GM19467 (cell line): ENCODE results near the gene ATP2B1.

Experiments
- ATAC-seq: cut with Tn5 transposase; IDR thresholded peaks from one replicate; pipeline ENCODE4 v1.9.1; 2021; ENCODE audit warnings: mild to moderate bottlenecking, moderate library complexity; ENCODE audit not compliant: unreplicated experiment

Gene ATP2B1

GRCh38 chr12:89694542-89694941 is 14.1 kb downstream of the ATP2B1 start:
- ATAC-seq = no peak

- no peak for ATAC-seq
Observed at GRCh38 chr12:89693639-89694202, 14.9 kb downstream of the ATP2B1 start.

- no peak for ATAC-seq
Observed at GRCh38 chr12:89692439-89692838, 16.2 kb downstream of the ATP2B1 start.

GRCh38 chr12:89691659-89692058 is 17.0 kb downstream of the ATP2B1 start:
- no peak for ATAC-seq

- no peak for ATAC-seq
Observed at GRCh38 chr12:89690925-89691324, 17.7 kb downstream of the ATP2B1 start.

GRCh38 chr12:89689306-89689705 is 19.3 kb downstream of the ATP2B1 start:
- ATAC-seq = no peak

GRCh38 chr12:89686311-89686710 is 22.3 kb downstream of the ATP2B1 start:
- ATAC-seq = no peak

- no peak for ATAC-seq
Observed at GRCh38 chr12:89685363-89685972, 23.2 kb downstream of the ATP2B1 start.

- no peak for ATAC-seq
Observed at GRCh38 chr12:89684136-89684535, 24.5 kb downstream of the ATP2B1 start.

- no peak for ATAC-seq
Observed at GRCh38 chr12:89682284-89682683, 26.4 kb downstream of the ATP2B1 start.

GRCh38 chr12:89680409-89680808 is 28.2 kb downstream of the ATP2B1 start:
- ATAC-seq = no peak

GRCh38 chr12:89679631-89680030 is 29.0 kb downstream of the ATP2B1 start:
- ATAC-seq = no peak

GRCh38 chr12:89678225-89678624 is 30.4 kb downstream of the ATP2B1 start:
- ATAC-seq = no peak

GRCh38 chr12:89676930-89677329 is 31.7 kb downstream of the ATP2B1 start:
- ATAC-seq = no peak

GRCh38 chr12:89674326-89674942 is 34.2 kb downstream of the ATP2B1 start:
- ATAC-seq = no peak

GRCh38 chr12:89673603-89674002 is 35.0 kb downstream of the ATP2B1 start:
- no peak for ATAC-seq

- ATAC-seq = no peak
Observed at GRCh38 chr12:89672589-89672979, 36.1 kb downstream of the ATP2B1 start.

- ATAC-seq = no peak
Observed at GRCh38 chr12:89671469-89671868, 37.2 kb downstream of the ATP2B1 start.

- ATAC-seq = no peak
Observed at GRCh38 chr12:89669197-89669596, 39.4 kb downstream of the ATP2B1 start.

GRCh38 chr12:89665556-89665955 is 43.1 kb downstream of the ATP2B1 start:
- no peak for ATAC-seq

- no peak for ATAC-seq
Observed at GRCh38 chr12:89664441-89664840, 44.2 kb downstream of the ATP2B1 start.

GRCh38 chr12:89663577-89664357 is 44.9 kb downstream of the ATP2B1 start:
- peak; percentile 57 for ATAC-seq
